HEK293 (cell line): ENCODE results near the gene ZHX3.

Experiments
- CTCF ChIA-PET: fragments of 350-600 bp; formaldehyde crosslinking; extraction: SDS; loops from one replicate; lab custom pipeline; 2021; ENCODE audit warnings: antibody characterized with exemption; lab: Yijun Ruan, JAX
- POLR2A ChIA-PET: fragments of 300-600 bp; formaldehyde crosslinking; extraction: SDS; loops from one replicate; lab custom pipeline; 2020; ENCODE audit warnings: antibody characterized with exemption, inconsistent platforms; lab: Yijun Ruan, JAX
- H3K27ac ChIP-seq: fragments of 200-500 bp; sonication (Bioruptor generic); 2 replicates; pipeline ENCODE4 v1.5.1; 2014; ENCODE audit warnings: low read depth, low read length, control low read depth, inconsistent platforms; ENCODE audit errors: extremely low read depth
- H3K36me3 ChIP-seq, 2 experiments: fragments of 200-500 bp in 1 of 2; sonication (Bioruptor generic) in 1 of 2; 1 replicate in 1 of 2; 2 replicates in 1 of 2; pipeline ENCODE4 v1.5.1; 2014 to 2017; ENCODE audit warnings: inconsistent platforms in 2 of 2, low read length in 2 of 2; ENCODE audit not compliant: control insufficient read depth in 2 of 2, insufficient read depth in 1 of 2
- H3K4me1 ChIP-seq: fragments of 200-500 bp; sonication (Bioruptor generic); 2 replicates; pipeline ENCODE4 v1.5.1; 2014; ENCODE audit warnings: mild to moderate bottlenecking, low read length, inconsistent platforms; ENCODE audit not compliant: control insufficient read depth, insufficient read depth
- H3K4me3 ChIP-seq: 2 replicates; pipeline ENCODE4 v1.5.1; 2011; ENCODE audit warnings: low read depth, mild to moderate bottlenecking, control low read depth, low read length, moderate library complexity
- H3K9me3 ChIP-seq: fragments of 200-500 bp; sonication (Bioruptor generic); 2 replicates; pipeline ENCODE4 v1.5.1; 2014; ENCODE audit warnings: low read depth, low read length, inconsistent platforms; ENCODE audit not compliant: control insufficient read depth, insufficient read depth
- KLF10 ChIP-seq: fragments of 450-650 bp; IDR thresholded peaks from 2 replicates; pipeline ENCODE4 v1.5.1; 2018; ENCODE audit warnings: missing biosample characterization, mild to moderate bottlenecking, missing genetic modification characterization
- KLF17 ChIP-seq: fragments of 450-650 bp; formaldehyde crosslinking; IDR thresholded peaks from 2 replicates; pipeline ENCODE4 v1.5.1; 2016; ENCODE audit warnings: missing biosample characterization, missing genetic modification characterization
- SETDB1 ChIP-seq: IDR thresholded peaks from one replicate; pipeline ENCODE4 v1.6.1; 2017; ENCODE audit warnings: mild to moderate bottlenecking, low read length, moderate library complexity, mixed read lengths; ENCODE audit not compliant: insufficient read length
- TCF7L2 ChIP-seq: IDR thresholded peaks from 2 replicates; pipeline ENCODE4 v1.6.1; 2011; ENCODE audit warnings: low read depth, mild to moderate bottlenecking, inconsistent platforms, low read length, moderate library complexity, borderline replicate concordance
- TSHZ1 ChIP-seq: fragments of 450-650 bp; formaldehyde crosslinking; IDR thresholded peaks from 2 replicates; pipeline ENCODE4 v1.5.1; 2016; ENCODE audit warnings: missing biosample characterization, missing genetic modification characterization, borderline replicate concordance
- YY2 ChIP-seq: fragments of 450-650 bp; formaldehyde crosslinking; IDR thresholded peaks from 2 replicates; pipeline ENCODE4 v1.5.1; 2016; ENCODE audit warnings: missing biosample characterization, missing genetic modification characterization
- ZEB2 ChIP-seq: fragments of 450-650 bp; formaldehyde crosslinking; IDR thresholded peaks from 2 replicates; pipeline ENCODE4 v1.5.1; 2016; ENCODE audit warnings: missing biosample characterization, missing genetic modification characterization
- ZNF148 ChIP-seq: fragments of 450-650 bp; formaldehyde crosslinking; IDR thresholded peaks from 2 replicates; pipeline ENCODE4 v1.5.0; 2017; ENCODE audit warnings: missing biosample characterization, missing genetic modification characterization, borderline replicate concordance
- ZNF2 ChIP-seq: fragments of 450-650 bp; formaldehyde crosslinking; IDR thresholded peaks from 2 replicates; pipeline ENCODE4 v1.5.1; 2016; ENCODE audit warnings: missing biosample characterization, missing genetic modification characterization
- ZNF423 ChIP-seq: fragments of 450-650 bp; formaldehyde crosslinking; IDR thresholded peaks from 2 replicates; pipeline ENCODE4 v1.5.1; 2016; ENCODE audit warnings: missing biosample characterization, missing genetic modification characterization
- ZNF518A ChIP-seq: fragments of 450-650 bp; formaldehyde crosslinking; conservative IDR thresholded peaks from 2 replicates; pipeline ENCODE4 v1.5.1; 2016; ENCODE audit warnings: low read depth, missing biosample characterization, missing genetic modification characterization
- ZNF529 ChIP-seq: fragments of 450-650 bp; formaldehyde crosslinking; IDR thresholded peaks from 2 replicates; pipeline ENCODE4 v1.5.1; 2017; ENCODE audit warnings: missing genetic modification characterization, missing biosample characterization; ENCODE audit not compliant: insufficient replicate concordance
- ZNF560 ChIP-seq: fragments of 450-650 bp; formaldehyde crosslinking; IDR thresholded peaks from 2 replicates; pipeline ENCODE4 v1.5.1; 2017; ENCODE audit warnings: missing biosample characterization, missing genetic modification characterization, borderline replicate concordance
- ZNF600 ChIP-seq: fragments of 450-650 bp; formaldehyde crosslinking; IDR thresholded peaks from 2 replicates; pipeline ENCODE4 v1.5.1; 2016; ENCODE audit warnings: missing biosample characterization, missing genetic modification characterization
- ZNF610 ChIP-seq: fragments of 450-650 bp; formaldehyde crosslinking; IDR thresholded peaks from 2 replicates; pipeline ENCODE4 v1.5.1; 2016; ENCODE audit warnings: missing biosample characterization, missing genetic modification characterization, borderline replicate concordance
- ZNF621 ChIP-seq: fragments of 450-650 bp; formaldehyde crosslinking; IDR thresholded peaks from 2 replicates; pipeline ENCODE4 v1.5.1; 2017; ENCODE audit warnings: missing biosample characterization, missing genetic modification characterization
- ZNF707 ChIP-seq: fragments of 450-650 bp; formaldehyde crosslinking; IDR thresholded peaks from 2 replicates; pipeline ENCODE4 v1.5.1; 2016; ENCODE audit warnings: missing biosample characterization, missing genetic modification characterization
- ZNF785 ChIP-seq: fragments of 450-650 bp; formaldehyde crosslinking; IDR thresholded peaks from 2 replicates; pipeline ENCODE4 v1.5.1; 2016; ENCODE audit warnings: missing biosample characterization, missing genetic modification characterization

The ZHX3 gene

GRCh38 chr20:41245086-41245707 is 72.3 kb downstream of the ZHX3 start (continued):
- TF ChIP-seq KLF17 (tag by site-specific recombination): no peak
- no peak for TF ChIP-seq ZNF600 (tag by site-specific recombination)

GRCh38 chr20:41242807-41243206 is 74.7 kb downstream of the ZHX3 start:
- Histone ChIP-seq H3K4me3 (no peak overlapping the region), H3K27ac (no peak overlapping the region), H3K36me3 (no peaks in the 10 kb centered on the region), H3K4me1 (no peaks in the 10 kb centered on the region), H3K9me3 (no peaks in the 10 kb centered on the region)
- no peak for TF ChIP-seq TCF7L2
- no peak for TF ChIP-seq TSHZ1 (tag by site-specific recombination)
- TF ChIP-seq ZNF423 (tag by site-specific recombination): no peak
- no peak for TF ChIP-seq ZNF518A (tag by site-specific recombination)
- no peak for TF ChIP-seq ZNF529 (tag by site-specific recombination)
- no peak for TF ChIP-seq ZNF785
- TF ChIP-seq ZNF148: no peak
- TF ChIP-seq ZNF621 (tag by site-specific recombination): no peak
- TF ChIP-seq ZNF707: no peak
- TF ChIP-seq ZEB2 (tag by site-specific recombination): no peak
- TF ChIP-seq SETDB1: no peak
- TF ChIP-seq ZNF560 (tag by site-specific recombination): no peak
- TF ChIP-seq KLF10 (tag by site-specific recombination): no peak
- TF ChIP-seq YY2 (tag by site-specific recombination): no peak
- TF ChIP-seq ZNF610: no peak
- no peak for TF ChIP-seq ZNF2 (tag by site-specific recombination)
- ChIA-PET CTCF (interaction anchor here (0.5 kb wide), 1 partner anchor 1475 kb away, joined by 3 read pairs; no protein-coding TSS in a partner anchor), POLR2A (no interaction called here)
